SK-N-SH (cell line): ENCODE results near the gene NDUFS8.

Experiments
- EP300 ChIP-seq, 2 experiments: IDR thresholded peaks; 2 replicates each; pipeline versions ENCODE4 v1.4.0 to v1.6.1; 2012; ENCODE audit warnings: borderline replicate concordance in 1 of 2, low read depth in 1 of 2, low read length in 1 of 2
- FOXJ3 ChIP-seq: sonication (generic); formaldehyde crosslinking; IDR thresholded peaks from 2 replicates; pipeline ENCODE4 v1.5.1; 2020; ENCODE audit warnings: mild to moderate bottlenecking, missing genetic modification reagents
- FOXM1 ChIP-seq: IDR thresholded peaks from 2 replicates; pipeline ENCODE4 v1.4.0; 2012; ENCODE audit warnings: low read depth, mild to moderate bottlenecking
- GABPA ChIP-seq: IDR thresholded peaks from 2 replicates; pipeline ENCODE4 v1.4.0; 2012; ENCODE audit warnings: low read depth, mild to moderate bottlenecking
- RAD21 ChIP-seq: IDR thresholded peaks from 2 replicates; pipeline ENCODE4 v1.6.1; 2012; ENCODE audit warnings: mild to moderate bottlenecking, low read length
- RCOR1 ChIP-seq: fragments of 150-350 bp; IDR thresholded peaks from 2 replicates; pipeline ENCODE4 v1.6.1; 2017; ENCODE audit warnings: antibody characterized with exemption, low read length
- RFX5 ChIP-seq: IDR thresholded peaks from 2 replicates; pipeline ENCODE4 v1.6.1; 2012; ENCODE audit warnings: mild to moderate bottlenecking, improper control_type of control experiment, low read length
- SMC3 ChIP-seq: IDR thresholded peaks from 2 replicates; pipeline ENCODE4 v1.6.1; 2012; ENCODE audit warnings: low read depth, low read length, improper control_type of control experiment
- TAF1 ChIP-seq: IDR thresholded peaks from 2 replicates; pipeline ENCODE4 v1.6.1; 2012; ENCODE audit warnings: low read depth, mild to moderate bottlenecking, low read length, moderate library complexity, borderline replicate concordance
- TEAD4 ChIP-seq: IDR thresholded peaks from 2 replicates; pipeline ENCODE4 v1.4.0; 2012; ENCODE audit warnings: mild to moderate bottlenecking, borderline replicate concordance; ENCODE audit not compliant: insufficient read depth
- YY1 ChIP-seq: IDR thresholded peaks from 2 replicates; pipeline ENCODE4 v1.4.0; 2012; ENCODE audit warnings: low read depth, mild to moderate bottlenecking
- TF ChIP-seq, protein P1 (sequence below): fragments of 200-600 bp; sonication (generic); IDR thresholded peaks from 2 replicates; pipeline ENCODE4 v1.6.1; 2017; ENCODE audit warnings: antibody characterized with exemption, mild to moderate bottlenecking, moderate library complexity
- TF ChIP-seq, protein P2 (sequence below): fragments of 150-350 bp; IDR thresholded peaks from 2 replicates; pipeline ENCODE4 v1.6.1; 2017; ENCODE audit warnings: antibody characterized with exemption, low read length, low read depth, borderline replicate concordance
- TF ChIP-seq, protein P3 (sequence below): IDR thresholded peaks from 2 replicates; pipeline ENCODE4 v1.6.1; 2012; ENCODE audit warnings: mild to moderate bottlenecking, low read depth, low read length, moderate library complexity

DNA sequence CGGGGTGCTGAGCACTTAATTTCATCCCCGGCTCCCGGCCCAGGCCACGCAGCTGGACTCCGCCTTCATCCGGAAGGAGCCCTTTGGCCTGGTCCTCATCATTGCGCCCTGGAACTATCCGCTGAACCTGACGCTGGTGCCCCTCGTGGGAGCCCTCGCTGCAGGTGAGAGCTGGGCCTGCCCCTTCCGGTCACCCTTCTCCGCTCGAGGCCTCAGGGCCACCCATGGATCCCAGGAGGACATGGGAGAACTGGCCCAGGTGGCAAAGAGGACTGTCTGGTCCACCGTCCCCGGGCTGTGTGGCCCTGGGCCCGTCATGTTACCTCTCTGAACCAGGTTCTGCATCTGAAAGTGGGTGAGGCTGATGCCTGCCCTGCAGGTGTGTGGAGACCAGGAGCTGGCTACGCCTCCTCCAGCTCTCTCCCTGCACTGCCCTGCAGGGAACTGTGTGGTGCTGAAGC is 11.7 kb upstream of the NDUFS8 start:
- no peak for TF ChIP-seq FOXM1
- no peak for TF ChIP-seq TAF1
- no peak for TF ChIP-seq TEAD4
- TF ChIP-seq, protein P1, sequence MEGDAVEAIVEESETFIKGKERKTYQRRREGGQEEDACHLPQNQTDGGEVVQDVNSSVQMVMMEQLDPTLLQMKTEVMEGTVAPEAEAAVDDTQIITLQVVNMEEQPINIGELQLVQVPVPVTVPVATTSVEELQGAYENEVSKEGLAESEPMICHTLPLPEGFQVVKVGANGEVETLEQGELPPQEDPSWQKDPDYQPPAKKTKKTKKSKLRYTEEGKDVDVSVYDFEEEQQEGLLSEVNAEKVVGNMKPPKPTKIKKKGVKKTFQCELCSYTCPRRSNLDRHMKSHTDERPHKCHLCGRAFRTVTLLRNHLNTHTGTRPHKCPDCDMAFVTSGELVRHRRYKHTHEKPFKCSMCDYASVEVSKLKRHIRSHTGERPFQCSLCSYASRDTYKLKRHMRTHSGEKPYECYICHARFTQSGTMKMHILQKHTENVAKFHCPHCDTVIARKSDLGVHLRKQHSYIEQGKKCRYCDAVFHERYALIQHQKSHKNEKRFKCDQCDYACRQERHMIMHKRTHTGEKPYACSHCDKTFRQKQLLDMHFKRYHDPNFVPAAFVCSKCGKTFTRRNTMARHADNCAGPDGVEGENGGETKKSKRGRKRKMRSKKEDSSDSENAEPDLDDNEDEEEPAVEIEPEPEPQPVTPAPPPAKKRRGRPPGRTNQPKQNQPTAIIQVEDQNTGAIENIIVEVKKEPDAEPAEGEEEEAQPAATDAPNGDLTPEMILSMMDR, result no peak
- TF ChIP-seq RFX5, result no peak
- TF ChIP-seq, protein P2, sequence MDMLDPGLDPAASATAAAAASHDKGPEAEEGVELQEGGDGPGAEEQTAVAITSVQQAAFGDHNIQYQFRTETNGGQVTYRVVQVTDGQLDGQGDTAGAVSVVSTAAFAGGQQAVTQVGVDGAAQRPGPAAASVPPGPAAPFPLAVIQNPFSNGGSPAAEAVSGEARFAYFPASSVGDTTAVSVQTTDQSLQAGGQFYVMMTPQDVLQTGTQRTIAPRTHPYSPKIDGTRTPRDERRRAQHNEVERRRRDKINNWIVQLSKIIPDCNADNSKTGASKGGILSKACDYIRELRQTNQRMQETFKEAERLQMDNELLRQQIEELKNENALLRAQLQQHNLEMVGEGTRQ, result no peak
- TF ChIP-seq, protein P3, sequence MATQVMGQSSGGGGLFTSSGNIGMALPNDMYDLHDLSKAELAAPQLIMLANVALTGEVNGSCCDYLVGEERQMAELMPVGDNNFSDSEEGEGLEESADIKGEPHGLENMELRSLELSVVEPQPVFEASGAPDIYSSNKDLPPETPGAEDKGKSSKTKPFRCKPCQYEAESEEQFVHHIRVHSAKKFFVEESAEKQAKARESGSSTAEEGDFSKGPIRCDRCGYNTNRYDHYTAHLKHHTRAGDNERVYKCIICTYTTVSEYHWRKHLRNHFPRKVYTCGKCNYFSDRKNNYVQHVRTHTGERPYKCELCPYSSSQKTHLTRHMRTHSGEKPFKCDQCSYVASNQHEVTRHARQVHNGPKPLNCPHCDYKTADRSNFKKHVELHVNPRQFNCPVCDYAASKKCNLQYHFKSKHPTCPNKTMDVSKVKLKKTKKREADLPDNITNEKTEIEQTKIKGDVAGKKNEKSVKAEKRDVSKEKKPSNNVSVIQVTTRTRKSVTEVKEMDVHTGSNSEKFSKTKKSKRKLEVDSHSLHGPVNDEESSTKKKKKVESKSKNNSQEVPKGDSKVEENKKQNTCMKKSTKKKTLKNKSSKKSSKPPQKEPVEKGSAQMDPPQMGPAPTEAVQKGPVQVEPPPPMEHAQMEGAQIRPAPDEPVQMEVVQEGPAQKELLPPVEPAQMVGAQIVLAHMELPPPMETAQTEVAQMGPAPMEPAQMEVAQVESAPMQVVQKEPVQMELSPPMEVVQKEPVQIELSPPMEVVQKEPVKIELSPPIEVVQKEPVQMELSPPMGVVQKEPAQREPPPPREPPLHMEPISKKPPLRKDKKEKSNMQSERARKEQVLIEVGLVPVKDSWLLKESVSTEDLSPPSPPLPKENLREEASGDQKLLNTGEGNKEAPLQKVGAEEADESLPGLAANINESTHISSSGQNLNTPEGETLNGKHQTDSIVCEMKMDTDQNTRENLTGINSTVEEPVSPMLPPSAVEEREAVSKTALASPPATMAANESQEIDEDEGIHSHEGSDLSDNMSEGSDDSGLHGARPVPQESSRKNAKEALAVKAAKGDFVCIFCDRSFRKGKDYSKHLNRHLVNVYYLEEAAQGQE, result no peak
- no peak for TF ChIP-seq SMC3
- TF ChIP-seq GABPA, result no peak
- TF ChIP-seq YY1, result no peak
- TF ChIP-seq RAD21, result no peak
- no peak for TF ChIP-seq RCOR1
- no peak for TF ChIP-seq EP300 (IDR thresholded peaks at IDR 0.05; ENCODE audit: borderline replicate concordance in 1 of 2, low read depth in 1 of 2, low read length in 1 of 2)
- no peak for TF ChIP-seq FOXJ3 (CRISPR knock-in tag)
